ENCODE measurements around the gene ZBTB44.

Gene ZBTB44

GRCh38 chr11:130312046-130312445 is 2.7 kb downstream of the ZBTB44 start:
- Histone ChIP-seq H3K79me2 (ENCODE audit: insufficient read depth, low read length) (peaks cover 79% of the 10 kb centered on the region), H3K4me1 (ENCODE audit: insufficient read depth, low read length) (peaks cover 48% of the 10 kb centered on the region), H3K9ac (ENCODE audit: low read depth, low read length) (peak overlapping the region; percentile 79), H3K36me3 (ENCODE audit: insufficient read depth, low read length) (peaks cover 34% of the 10 kb centered on the region), H3K27ac (ENCODE audit: low read length) (peak overlapping the region; percentile 75; the same call in 1 of the 2 replicates), H3K4me2 (ENCODE audit: insufficient read depth, low read length) (peak overlapping the region; percentile 65), H3K9me3 (ENCODE audit: insufficient read depth, low read length, severe bottlenecking) (peaks cover 2% of the 10 kb centered on the region), H2AFZ (ENCODE audit: low read depth, low read length) (no peak overlapping the region), H3K27me3 (ENCODE audit: insufficient read depth, low read length, poor library complexity) (no peaks in the 10 kb centered on the region), H3K4me3 (ENCODE audit: low read depth in 1 of 2, low read length in 2 of 2) (peak overlapping the region; percentile 41 to 62; a peak in 2 of 4 replicates), H4K20me1 (ENCODE audit: insufficient read depth, low read length) (peaks cover 48% of the 10 kb centered on the region)
- DNase-seq = no peak
- TF ChIP-seq EZH2 (IDR thresholded peaks at IDR 0.05; ENCODE audit: borderline replicate concordance, low read depth, low read length, severe bottlenecking) (no peak), CTCF (IDR thresholded peaks at IDR 0.05; ENCODE audit: borderline replicate concordance, extremely low read depth, low read length, poor library complexity, severe bottlenecking) (no peak)
- no peak for ATAC-seq (ENCODE audit: insufficient read depth, low read depth)

- no peaks in the 10 kb centered on the region for H3K27me3 ChIP-seq (ENCODE audit: insufficient read depth, low read length, poor library complexity)
- H3K9me3 ChIP-seq (ENCODE audit: insufficient read depth, low read length, severe bottlenecking) = peaks cover 2% of the 10 kb centered on the region
- no peak overlapping the region for H3K4me3 ChIP-seq (ENCODE audit: low read depth in 1 of 2, low read length in 2 of 2)
- H3K9ac ChIP-seq (ENCODE audit: low read depth, low read length) = no peak overlapping the region
- no peak for ATAC-seq (ENCODE audit: insufficient read depth, low read depth)
- peaks cover 55% of the 10 kb centered on the region for H3K4me1 ChIP-seq (ENCODE audit: insufficient read depth, low read length)
- DNase-seq = no peak
- H3K27ac ChIP-seq (ENCODE audit: low read length) = no peak overlapping the region
- peaks cover 93% of the 10 kb centered on the region for H3K79me2 ChIP-seq (ENCODE audit: insufficient read depth, low read length)
- peaks cover 34% of the 10 kb centered on the region for H3K36me3 ChIP-seq (ENCODE audit: insufficient read depth, low read length)
- H4K20me1 ChIP-seq (ENCODE audit: insufficient read depth, low read length) = peaks cover 55% of the 10 kb centered on the region
- H2AFZ ChIP-seq (ENCODE audit: low read depth, low read length) = no peak overlapping the region
- TF ChIP-seq EZH2 (IDR thresholded peaks at IDR 0.05; ENCODE audit: borderline replicate concordance, low read depth, low read length, severe bottlenecking) (no peak), CTCF (IDR thresholded peaks at IDR 0.05; ENCODE audit: borderline replicate concordance, extremely low read depth, low read length, poor library complexity, severe bottlenecking) (no peak)
- peak overlapping the region; percentile 43; the same call in 1 of the 2 replicates for H3K4me2 ChIP-seq (ENCODE audit: insufficient read depth, low read length)
These were observed 4.1 kb downstream of the ZBTB44 start for GRCh38 chr11:130310622-130311021.

GRCh38 chr11:130308886-130309285 is 5.8 kb downstream of the ZBTB44 start:
- Histone ChIP-seq H3K4me2 (ENCODE audit: insufficient read depth, low read length) (peak overlapping the region; percentile 31; the same call in 1 of the 2 replicates), H4K20me1 (ENCODE audit: insufficient read depth, low read length) (peaks cover 62% of the 10 kb centered on the region), H3K36me3 (ENCODE audit: insufficient read depth, low read length) (peaks cover 34% of the 10 kb centered on the region), H3K9ac (ENCODE audit: low read depth, low read length) (no peak overlapping the region), H3K27ac (ENCODE audit: low read length) (no peak overlapping the region; the same call in 1 of the 2 replicates), H3K4me1 (ENCODE audit: insufficient read depth, low read length) (peaks cover 61% of the 10 kb centered on the region), H3K4me3 (ENCODE audit: low read depth in 1 of 2, low read length in 2 of 2) (no peak overlapping the region), H3K79me2 (ENCODE audit: insufficient read depth, low read length) (peaks cover 100% of the 10 kb centered on the region), H3K9me3 (ENCODE audit: insufficient read depth, low read length, severe bottlenecking) (peaks cover 2% of the 10 kb centered on the region), H2AFZ (ENCODE audit: low read depth, low read length) (no peak overlapping the region), H3K27me3 (ENCODE audit: insufficient read depth, low read length, poor library complexity) (no peaks in the 10 kb centered on the region)
- ATAC-seq (ENCODE audit: insufficient read depth, low read depth) = no peak
- TF ChIP-seq CTCF (IDR thresholded peaks at IDR 0.05; ENCODE audit: borderline replicate concordance, extremely low read depth, low read length, poor library complexity, severe bottlenecking) (no peak), EZH2 (IDR thresholded peaks at IDR 0.05; ENCODE audit: borderline replicate concordance, low read depth, low read length, severe bottlenecking) (no peak)
- no peak for DNase-seq

Data from DND-41 (cell line).